ENCODE measurements around the gene STAB2.

STAB2 gene

DNA sequence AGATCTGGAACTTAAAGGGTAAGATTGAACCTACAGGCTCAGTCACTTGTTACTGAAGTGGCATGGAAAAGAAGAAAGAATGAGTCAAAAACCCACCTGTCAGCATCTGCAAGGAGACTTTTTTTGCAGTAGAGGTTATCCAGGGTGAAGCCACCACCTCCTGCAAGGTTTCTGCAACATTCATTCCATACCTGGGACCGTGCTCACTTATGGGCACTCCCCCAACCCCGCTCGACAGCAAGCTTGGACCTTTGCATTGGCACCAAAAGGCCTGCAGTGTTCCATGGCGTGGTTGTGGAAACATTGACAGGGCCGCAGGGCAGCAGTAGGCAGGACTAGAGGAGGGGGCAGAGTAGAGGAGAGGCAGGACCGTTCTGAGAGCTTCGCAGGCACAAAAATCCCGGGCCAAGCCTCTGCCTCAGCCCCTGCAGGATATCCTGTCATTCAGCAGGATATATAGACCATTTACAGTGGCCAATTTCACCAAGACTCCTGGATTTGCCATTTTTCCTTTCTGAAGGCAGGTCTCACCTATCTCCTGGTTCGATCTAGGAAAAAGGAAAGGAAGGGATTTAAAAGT lies at the start of gene STAB2:
TSS of gene STAB2 (plus strand) at position 483 of the 580 bp plus-strand sequence. CDS start 204 bp downstream, outside the sequence.
- DNase-seq (ENCODE audit: extremely low read depth in 1 of 2, low read depth in 1 of 2): no peak

DNA sequence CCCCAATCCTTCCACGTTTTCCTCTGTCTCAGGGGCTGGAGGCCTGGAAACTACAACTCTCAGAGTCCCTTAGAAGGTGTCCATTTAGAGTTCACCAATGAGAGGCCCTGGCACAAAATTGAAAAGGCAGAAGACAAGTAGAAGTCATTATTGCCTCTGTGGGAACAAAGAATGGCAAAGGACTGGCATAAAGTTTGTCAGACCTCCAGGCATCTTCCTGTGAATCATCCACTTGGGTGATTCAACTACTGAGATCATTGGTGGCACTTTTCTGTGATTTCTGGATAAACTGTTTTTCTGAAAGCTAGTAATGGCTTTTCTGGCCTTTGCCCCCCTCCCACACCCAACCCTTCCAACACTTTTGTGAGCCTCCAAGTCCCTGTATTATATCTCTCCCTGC lies 48.7 kb upstream of the STAB2 start:
- no peak for DNase-seq (ENCODE audit: extremely low read depth in 1 of 2, low read depth in 1 of 2)

GRCh38 chr12:103540319-103540718 lies 46.8 kb upstream of the STAB2 start:
- no peak for DNase-seq (ENCODE audit: extremely low read depth in 1 of 2, low read depth in 1 of 2)

DNA sequence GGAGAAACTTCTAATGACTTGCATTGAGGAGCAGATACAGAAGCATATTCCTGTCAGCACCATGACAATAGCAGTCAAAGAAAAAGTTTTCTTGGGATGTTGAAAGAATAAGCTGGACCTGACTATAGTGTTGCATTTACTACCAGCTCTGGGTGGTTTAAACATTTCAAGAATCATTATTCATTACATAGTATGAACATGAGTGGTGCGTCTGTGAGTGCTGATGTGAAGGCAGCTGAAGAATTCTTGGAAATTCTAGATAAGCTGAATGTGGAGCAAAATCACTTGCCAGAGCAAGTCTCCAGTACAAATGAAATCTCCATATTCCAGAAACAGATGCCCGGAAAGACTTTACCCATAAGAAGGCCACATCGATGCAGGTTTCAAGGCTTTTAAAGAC lies 45.0 kb upstream of the STAB2 start:
- no peak for DNase-seq (ENCODE audit: extremely low read depth in 1 of 2, low read depth in 1 of 2)

DNA sequence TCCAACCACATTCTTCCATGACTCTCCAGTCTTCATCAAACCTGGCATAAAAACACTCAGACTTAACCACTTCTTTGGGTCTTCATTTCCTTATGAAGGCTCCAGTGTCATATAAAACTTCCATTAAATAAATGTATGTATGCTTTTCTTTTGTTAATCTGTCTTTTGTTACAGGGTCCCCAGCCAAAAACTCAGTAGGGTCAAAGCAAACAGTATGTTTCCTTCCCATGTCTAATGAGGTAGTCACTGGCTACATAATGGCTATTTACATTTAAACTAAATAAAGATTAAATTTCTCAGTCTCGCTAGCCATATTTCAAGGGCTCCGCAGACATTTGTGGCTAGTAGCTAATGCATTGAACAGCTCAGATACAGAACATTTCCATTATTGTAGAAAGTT lies 40.1 kb upstream of the STAB2 start:
- no peak for DNase-seq (ENCODE audit: extremely low read depth in 1 of 2, low read depth in 1 of 2)

GRCh38 chr12:103547376-103547775 lies 39.7 kb upstream of the STAB2 start:
- DNase-seq (ENCODE audit: extremely low read depth in 1 of 2, low read depth in 1 of 2): no peak

- DNase-seq (ENCODE audit: extremely low read depth in 1 of 2, low read depth in 1 of 2): no peak
These were observed 39.1 kb upstream of the STAB2 start for GRCh38 chr12:103547929-103548328.

DNA sequence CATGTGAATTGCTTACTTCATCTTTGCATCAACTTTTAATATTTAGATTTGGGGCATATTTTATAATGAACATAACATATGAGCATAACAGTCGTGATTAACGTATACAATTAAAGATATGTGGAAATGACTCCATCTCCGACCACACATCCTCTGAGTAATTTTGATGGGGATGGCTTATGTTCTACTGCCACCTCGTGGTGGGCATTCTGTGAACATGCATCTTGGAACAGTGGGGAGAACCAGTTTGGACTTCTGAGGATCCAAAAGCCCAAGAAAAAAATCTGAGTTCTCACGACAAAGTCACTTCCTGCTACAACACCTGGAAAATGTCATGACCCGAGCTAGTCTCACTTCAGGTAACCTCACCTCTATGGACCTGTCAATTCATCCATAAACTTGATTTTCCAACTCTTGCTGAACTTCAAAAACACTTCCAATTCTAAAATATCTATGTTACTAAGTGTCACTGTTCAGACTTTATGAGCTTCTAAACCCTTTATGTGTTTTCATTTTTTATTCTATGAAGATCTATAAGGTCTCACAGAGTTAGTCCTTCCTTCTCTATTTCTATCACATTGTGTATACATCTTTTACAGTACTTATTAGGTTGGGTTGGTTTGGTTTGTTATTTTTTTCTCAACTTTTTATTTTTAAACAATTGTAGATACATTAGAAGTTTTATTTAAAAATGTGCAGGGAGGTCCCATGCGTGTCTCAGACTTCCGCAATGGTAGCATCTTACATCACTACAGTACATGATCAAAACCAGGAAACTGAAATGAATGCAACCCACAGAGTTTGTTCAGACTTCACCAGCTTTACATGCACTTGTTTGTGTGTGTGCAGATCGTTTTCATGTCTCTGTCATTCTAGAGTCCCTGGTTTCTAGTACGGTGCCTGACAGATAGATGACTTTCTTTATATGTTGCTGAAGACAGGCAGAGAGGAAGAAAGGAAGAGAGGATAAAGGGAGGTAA lies 38.2 kb upstream of the STAB2 start:
- peak; percentile 26 to 51 for DNase-seq (ENCODE audit: extremely low read depth in 1 of 2, low read depth in 1 of 2)

- no peak for DNase-seq (ENCODE audit: extremely low read depth in 1 of 2, low read depth in 1 of 2)
These were observed 30.0 kb upstream of the STAB2 start for GRCh38 chr12:103556890-103557627.

DNA sequence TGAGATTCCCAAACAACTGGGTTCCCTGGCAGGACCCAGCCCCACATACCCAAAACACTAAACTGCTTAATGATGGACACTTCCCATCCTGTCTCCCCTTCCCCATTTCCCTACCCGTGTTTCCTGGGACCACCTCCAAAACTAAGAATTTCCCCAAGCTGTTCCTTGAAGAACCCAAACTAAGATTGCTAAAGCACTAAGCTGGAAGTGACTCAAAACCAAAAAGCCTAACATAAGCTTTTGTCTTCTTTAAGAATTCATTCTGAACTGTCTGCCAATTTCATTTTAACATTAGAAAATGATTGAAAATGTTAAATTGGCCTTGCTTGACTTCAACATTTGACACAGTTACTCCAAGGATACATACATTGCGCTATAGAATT lies 29.5 kb upstream of the STAB2 start:
- DNase-seq (ENCODE audit: extremely low read depth in 1 of 2, low read depth in 1 of 2): no peak

DNA sequence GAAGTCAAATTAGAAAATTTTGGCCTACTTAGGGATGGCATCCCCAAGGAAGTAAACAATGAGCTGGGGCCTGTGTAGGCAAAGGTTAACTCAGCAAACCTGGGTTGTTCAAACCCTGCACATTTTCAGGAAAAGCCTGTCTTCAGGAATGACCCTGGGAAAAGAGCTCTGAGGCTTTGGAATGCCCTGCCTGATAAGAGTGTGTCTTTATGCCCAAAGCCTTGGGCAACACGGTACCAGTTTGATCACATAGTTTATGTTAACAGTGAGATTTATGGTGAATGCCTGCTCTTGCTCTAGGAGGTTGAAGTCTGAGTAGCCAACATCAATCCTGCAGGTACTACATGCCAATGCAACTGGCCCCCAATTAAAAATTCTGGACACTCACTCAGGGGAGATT lies 28.2 kb upstream of the STAB2 start:
- no peak for DNase-seq (ENCODE audit: extremely low read depth in 1 of 2, low read depth in 1 of 2)

GRCh38 chr12:103560604-103561101 lies 26.4 kb upstream of the STAB2 start:
- no peak for DNase-seq (ENCODE audit: extremely low read depth in 1 of 2, low read depth in 1 of 2)

GRCh38 chr12:103561174-103561573 lies 25.9 kb upstream of the STAB2 start:
- no peak for DNase-seq (ENCODE audit: extremely low read depth in 1 of 2, low read depth in 1 of 2)

DNA sequence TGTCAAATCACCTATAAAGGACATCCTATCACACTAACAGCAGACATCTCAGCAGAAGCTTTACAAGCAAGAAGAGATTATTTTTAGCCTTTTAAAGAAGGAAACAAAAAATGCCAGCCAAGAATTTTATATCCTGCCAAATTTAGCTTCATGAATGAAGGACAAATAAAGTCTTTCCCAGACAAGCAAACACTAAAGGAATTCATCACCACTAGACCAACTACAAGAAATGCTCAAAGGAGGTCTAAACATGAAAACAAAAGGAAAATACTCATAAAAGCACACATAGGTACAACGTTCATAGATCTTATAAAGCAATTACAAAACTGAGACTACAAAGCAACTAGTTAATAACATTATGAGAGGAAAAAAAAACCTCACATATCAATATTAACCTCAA lies 20.7 kb upstream of the STAB2 start:
- no peak for DNase-seq (ENCODE audit: extremely low read depth in 1 of 2, low read depth in 1 of 2)

DNA sequence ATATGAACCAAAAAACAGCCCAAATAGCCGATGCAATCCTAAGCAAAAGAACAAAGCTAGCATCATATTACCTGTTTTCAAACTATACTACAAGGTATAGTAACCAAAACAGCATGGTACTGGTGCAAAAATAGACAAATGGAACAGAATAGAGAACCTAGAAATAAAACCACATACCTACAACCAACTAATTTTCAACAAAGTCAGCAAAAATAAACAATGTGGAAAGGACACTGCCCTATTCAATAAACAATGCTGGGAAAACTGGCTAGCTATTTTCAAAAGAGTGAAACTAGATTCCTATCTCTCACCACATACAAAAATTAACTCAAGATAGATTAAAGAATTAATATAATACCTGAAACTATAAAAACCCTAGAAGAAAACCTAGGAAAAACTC lies 17.8 kb upstream of the STAB2 start:
- no peak for DNase-seq (ENCODE audit: extremely low read depth in 1 of 2, low read depth in 1 of 2)

GRCh38 chr12:103571286-103571685 lies 15.8 kb upstream of the STAB2 start:
- DNase-seq (ENCODE audit: extremely low read depth in 1 of 2, low read depth in 1 of 2): no peak

DNA sequence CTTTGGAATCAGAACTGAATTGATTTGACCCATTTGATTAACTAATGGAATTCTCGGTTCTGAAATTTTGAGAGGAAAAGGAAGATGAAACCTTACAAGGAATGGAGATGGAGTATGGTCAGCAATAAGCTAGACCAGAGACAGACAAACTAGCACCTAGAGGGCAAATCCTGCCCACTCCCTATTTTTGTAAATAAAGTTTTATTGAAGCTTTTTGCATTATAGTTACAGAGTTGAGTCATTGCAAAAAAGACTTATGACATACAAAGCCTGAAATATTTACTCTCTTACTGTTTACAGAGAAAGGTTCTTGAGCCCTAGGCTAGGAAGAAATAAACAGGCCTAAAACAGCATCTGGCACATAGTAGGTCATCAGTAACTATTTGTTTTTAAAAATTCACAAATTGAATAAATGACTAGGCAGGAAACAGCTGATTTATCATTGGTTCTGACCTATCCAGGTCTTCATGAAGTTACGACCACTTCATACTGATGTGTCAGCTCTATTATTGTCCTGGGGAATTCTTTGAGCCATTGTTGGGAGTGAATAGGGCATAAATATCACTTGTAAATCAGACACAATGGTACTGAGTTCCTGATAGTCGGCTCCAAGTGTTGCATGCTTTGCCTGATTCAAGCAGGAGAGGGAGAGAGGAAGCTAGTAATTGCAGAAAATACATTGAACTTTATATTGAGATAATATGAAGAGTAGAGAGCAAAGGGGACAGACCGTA lies 14.6 kb upstream of the STAB2 start:
- DNase-seq (ENCODE audit: extremely low read depth in 1 of 2, low read depth in 1 of 2): no peak

- DNase-seq (ENCODE audit: extremely low read depth in 1 of 2, low read depth in 1 of 2): no peak
These were observed 13.9 kb upstream of the STAB2 start for GRCh38 chr12:103573185-103573584.

DNA sequence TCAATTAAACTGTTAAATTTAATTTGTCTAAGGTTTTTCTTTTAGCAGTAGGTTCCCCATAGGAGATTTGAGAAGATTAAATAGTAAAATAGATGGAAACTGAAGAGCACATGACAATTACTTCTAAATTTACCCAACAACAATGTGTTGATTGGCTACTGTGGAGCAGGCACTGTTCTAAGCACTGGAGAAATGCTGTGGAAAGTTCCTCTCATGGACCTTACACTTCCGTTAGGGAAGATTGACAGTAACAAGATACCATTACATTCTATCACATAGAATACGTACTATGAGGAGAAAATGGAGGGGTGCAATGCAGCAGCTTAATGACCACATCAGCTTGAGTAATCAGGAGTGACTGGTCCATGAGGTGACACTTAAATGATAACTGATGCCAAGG lies 8.1 kb upstream of the STAB2 start:
- DNase-seq (ENCODE audit: extremely low read depth in 1 of 2, low read depth in 1 of 2): no peak

GRCh38 chr12:103580026-103580425 lies 7.0 kb upstream of the STAB2 start:
- DNase-seq (ENCODE audit: extremely low read depth in 1 of 2, low read depth in 1 of 2): no peak

DNA sequence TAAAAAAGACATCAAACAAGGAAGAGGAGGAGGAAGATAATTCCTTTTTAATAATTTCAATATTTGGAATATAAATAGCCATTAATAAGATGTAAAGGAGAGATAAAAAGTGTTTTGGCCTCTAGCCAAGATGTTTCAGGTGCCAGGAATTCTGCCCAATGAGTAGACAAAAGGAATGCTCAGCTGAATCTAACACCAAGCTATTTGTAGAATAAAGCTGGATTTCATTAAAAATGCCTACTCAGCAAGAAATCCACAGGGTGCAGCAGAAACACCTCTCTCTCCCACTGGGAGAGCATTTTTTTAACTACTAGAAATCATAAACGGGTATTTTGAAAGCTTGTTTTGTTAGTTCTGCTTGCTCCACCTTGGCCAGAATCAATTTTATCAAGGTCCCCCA lies 4.1 kb upstream of the STAB2 start:
- no peak for DNase-seq (ENCODE audit: extremely low read depth in 1 of 2, low read depth in 1 of 2)

Measured in stimulated activated CD8-positive, alpha-beta memory T cell treated with anti-CD3 and anti-CD28 coated beads, Interleukin-7, amount 100 ng/mL, for 48 hours (primary cell).